C4-2B (cell line): Measurements from ENCODE around the gene VAMP1.

ENCODE experiments used
- H3K27ac ChIP-seq: fragments of 450-650 bp; 2 replicates; pipeline ENCODE4 v1.5.1; 2017
- ZFX ChIP-seq: fragments of 450-650 bp; IDR thresholded peaks from 2 replicates; pipeline ENCODE4 v1.6.1; 2017
- TF ChIP-seq, protein P1 (sequence below): fragments of 450-650 bp; conservative IDR thresholded peaks from 2 replicates; pipeline ENCODE4 v1.5.1; 2017; ENCODE audit warnings: mild to moderate bottlenecking

Gene VAMP1

DNA sequence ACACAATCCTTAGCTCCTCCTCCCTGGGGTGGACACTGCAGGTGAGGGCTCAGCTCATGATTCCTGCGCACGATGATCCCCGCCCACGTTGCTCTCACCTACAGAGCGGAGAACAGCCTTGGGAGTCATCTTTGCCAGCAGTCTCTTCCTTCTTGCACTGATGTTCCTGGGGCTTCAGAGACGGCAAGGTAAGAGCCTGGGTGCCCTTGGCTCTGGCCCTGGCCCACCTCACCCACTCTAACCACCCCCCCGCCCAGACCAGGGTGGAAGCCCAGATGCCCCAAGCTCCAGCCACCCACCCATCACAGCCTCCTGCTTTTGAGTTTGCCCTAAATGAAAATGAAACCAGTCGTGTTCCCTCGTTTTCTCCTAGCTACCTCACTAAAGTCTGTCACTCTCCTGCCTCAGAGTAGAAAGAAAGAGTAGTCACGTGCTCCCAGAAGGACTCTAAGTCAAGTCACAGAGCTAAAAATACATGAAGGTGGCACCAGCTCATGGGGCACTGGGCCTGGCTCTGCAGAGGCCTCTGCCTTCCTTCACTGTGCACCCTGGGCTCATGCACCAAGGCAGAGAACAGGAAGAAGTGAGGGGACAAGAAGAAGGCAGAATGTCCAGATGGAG is 9.6 kb downstream of the VAMP1 start:
- no peak overlapping the region for H3K27ac ChIP-seq

DNA sequence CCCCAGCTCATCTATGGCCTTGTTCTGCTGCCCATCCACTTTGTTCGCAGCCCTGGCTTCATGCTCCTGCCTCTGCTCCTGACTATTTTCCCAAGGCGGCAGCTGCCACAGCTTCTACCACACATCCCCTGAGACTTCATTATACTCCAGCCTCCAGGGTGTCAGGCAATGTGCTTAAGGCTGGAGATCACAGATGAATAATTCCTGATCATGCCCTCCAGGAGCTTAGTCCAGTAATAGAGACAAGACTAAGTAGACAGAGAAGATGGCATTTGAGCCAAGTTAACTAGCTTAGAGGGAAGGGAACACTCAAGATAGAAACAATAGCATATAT is 11.5 kb downstream of the VAMP1 start:
- TF ChIP-seq ZFX, result no peak
- TF ChIP-seq, protein P1, sequence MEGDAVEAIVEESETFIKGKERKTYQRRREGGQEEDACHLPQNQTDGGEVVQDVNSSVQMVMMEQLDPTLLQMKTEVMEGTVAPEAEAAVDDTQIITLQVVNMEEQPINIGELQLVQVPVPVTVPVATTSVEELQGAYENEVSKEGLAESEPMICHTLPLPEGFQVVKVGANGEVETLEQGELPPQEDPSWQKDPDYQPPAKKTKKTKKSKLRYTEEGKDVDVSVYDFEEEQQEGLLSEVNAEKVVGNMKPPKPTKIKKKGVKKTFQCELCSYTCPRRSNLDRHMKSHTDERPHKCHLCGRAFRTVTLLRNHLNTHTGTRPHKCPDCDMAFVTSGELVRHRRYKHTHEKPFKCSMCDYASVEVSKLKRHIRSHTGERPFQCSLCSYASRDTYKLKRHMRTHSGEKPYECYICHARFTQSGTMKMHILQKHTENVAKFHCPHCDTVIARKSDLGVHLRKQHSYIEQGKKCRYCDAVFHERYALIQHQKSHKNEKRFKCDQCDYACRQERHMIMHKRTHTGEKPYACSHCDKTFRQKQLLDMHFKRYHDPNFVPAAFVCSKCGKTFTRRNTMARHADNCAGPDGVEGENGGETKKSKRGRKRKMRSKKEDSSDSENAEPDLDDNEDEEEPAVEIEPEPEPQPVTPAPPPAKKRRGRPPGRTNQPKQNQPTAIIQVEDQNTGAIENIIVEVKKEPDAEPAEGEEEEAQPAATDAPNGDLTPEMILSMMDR, result no peak
- no peak overlapping the region for H3K27ac ChIP-seq

More for the DNA sequence above, 9.6 kb downstream of the VAMP1 start:
- TF ChIP-seq, protein P1, result no peak
- no peak for TF ChIP-seq ZFX

DNA sequence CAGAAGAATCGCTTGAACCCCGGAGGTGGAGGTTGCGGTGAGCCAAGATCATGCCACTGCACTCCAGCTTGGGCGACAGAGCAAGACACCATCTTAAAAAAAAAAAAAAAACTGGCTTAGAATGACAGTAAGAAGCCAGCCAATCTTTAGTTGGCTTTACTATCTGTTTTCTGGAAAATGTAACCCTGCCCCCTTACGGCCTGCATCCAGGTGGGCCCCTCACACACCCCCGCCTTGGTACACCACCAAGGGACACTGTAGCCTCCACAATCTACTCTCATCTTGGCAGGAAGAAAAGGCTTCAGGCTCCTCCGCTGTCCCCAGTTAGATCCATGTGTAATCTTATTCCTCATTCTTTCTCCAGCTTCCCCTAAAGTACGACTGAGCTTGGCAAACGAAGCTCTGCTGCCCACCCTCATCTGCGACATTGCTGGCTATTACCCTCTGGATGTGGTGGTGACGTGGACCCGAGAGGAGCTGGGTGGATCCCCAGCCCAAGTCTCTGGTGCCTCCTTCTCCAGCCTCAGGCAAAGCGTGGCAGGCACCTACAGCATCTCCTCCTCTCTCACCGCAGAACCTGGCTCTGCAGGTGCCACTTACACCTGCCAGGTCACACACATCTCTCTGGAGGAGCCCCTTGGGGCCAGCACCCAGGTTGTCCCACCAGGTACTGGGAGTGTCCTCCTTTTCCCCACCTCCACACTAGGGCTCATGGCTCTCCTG is 12.0 kb downstream of the VAMP1 start:
- no peak overlapping the region for H3K27ac ChIP-seq
- TF ChIP-seq ZFX, result no peak
- TF ChIP-seq, protein P1, result no peak

DNA sequence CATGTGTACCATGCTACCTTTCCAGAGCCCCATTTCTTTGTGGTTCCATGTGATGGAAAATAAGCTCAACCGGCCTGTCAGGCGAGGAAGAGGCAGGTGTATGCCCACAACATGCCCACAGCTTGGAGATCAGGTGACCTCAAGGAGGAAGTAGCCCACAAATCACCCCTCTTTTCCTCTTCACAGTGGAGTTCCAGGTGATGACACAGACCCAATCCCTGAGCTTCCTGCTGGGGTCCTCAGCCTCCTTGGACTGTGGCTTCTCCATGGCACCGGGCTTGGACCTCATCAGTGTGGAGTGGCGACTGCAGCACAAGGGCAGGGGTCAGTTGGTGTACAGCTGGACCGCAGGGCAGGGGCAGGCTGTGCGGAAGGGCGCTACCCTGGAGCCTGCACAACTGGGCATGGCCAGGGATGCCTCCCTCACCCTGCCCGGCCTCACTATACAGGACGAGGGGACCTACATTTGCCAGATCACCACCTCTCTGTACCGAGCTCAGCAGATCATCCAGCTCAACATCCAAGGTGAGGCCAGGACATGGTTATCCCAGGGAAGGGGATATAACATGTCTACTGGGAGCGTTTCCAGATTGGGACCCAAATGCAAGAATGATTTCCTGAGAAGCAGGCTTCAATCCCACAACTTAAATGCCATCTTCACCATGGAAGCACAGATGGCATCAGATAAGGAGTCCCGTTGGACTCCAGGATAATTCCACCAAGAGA is 13.1 kb downstream of the VAMP1 start:
- H3K27ac ChIP-seq, result no peak overlapping the region
- TF ChIP-seq, protein P1, result no peak
- TF ChIP-seq ZFX, result no peak

DNA sequence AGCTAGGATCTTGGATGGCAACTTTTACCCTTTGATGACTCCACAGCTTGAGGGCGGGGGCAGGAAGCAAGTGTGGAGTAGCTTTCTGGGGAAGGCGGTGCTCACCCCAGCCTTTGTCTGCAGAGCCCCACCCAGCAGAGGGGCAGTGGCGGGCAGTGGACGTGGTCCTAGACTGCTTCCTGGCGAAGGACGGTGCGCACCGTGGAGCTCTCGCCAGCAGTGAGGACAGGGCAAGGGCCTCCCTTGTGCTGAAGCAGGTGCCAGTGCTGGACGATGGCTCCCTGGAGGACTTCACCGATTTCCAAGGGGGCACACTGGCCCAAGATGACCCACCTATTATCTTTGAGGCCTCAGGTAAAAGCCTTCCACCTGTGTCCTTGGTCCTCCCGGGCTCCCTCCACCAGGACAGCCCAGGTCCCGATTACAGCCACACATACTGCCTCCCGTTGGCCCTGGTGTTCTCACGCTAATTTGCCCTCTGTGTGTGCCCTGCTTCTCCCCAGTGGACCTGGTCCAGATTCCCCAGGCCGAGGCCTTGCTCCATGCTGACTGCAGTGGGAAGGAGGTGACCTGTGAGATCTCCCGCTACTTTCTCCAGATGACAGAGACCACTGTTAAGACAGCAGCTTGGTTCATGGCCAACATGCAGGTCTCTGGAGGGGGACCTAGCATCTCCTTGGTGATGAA is 17.4 kb downstream of the VAMP1 start:
- TF ChIP-seq, protein P1, result no peak
- no peak for TF ChIP-seq ZFX
- peak overlapping the region; percentile 93 for H3K27ac ChIP-seq

DNA sequence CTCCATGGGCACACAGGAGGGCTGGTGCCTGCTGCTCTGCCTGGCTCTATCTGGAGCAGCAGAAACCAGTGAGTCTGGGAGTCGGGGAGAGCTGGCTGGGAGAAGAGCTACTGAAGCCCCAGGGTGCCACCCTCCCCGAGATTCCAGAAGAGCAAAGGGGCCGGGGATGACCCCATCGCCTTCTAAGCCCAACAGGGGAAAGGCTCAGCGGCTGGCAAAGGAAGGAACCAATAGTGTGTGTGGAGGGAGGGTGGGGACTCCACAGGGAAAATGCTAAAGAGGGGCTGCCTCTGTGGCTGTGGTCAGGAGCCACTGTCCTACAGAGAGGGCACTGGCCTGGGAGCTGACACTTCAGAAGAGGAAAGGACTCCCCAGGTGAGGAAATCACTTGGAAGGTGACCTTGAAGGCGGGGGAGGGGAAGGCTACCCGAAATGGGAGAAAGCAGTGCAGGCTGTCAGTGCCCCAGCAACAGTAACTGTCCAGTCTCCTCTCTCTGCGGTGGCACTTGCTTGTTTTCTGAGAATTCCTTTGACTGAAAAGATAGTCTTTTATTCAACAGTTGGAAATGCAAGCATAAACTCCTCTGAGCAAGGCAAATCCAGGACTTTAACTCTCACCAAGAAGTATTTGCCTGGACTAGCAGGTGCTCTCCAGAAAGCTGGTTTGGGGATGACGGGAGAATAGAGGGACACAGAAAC is 18.1 kb downstream of the VAMP1 start:
- TF ChIP-seq ZFX, result no peak
- TF ChIP-seq, protein P1, result no peak
- peak overlapping the region; percentile 93 for H3K27ac ChIP-seq
